HEK293 (cell line): Measurements from ENCODE around the gene PAK4.

Source experiments
- SETDB1 ChIP-seq: IDR thresholded peaks from one replicate; pipeline ENCODE4 v1.6.1; 2017; ENCODE audit warnings: mild to moderate bottlenecking, low read length, moderate library complexity, mixed read lengths; ENCODE audit not compliant: insufficient read length
- ZNF146 ChIP-seq: fragments of 450-650 bp; formaldehyde crosslinking; IDR thresholded peaks from 2 replicates; pipeline ENCODE4 v1.5.1; 2016; ENCODE audit warnings: missing biosample characterization, missing genetic modification characterization
- ZNF23 ChIP-seq: fragments of 450-650 bp; formaldehyde crosslinking; IDR thresholded peaks from 2 replicates; pipeline ENCODE4 v1.5.1; 2016; ENCODE audit warnings: missing biosample characterization, missing genetic modification characterization, borderline replicate concordance
- ZNF362 ChIP-seq: fragments of 450-650 bp; formaldehyde crosslinking; IDR thresholded peaks from 2 replicates; pipeline ENCODE4 v1.5.1; 2016; ENCODE audit warnings: missing biosample characterization, missing genetic modification characterization
- ZNF548 ChIP-seq: fragments of 450-650 bp; formaldehyde crosslinking; IDR thresholded peaks from 2 replicates; pipeline ENCODE4 v1.5.1; 2016; ENCODE audit warnings: missing biosample characterization, missing genetic modification characterization
- ZNF555 ChIP-seq: fragments of 450-650 bp; formaldehyde crosslinking; conservative IDR thresholded peaks from 2 replicates; pipeline ENCODE4 v1.5.1; 2017; ENCODE audit warnings: missing biosample characterization, mild to moderate bottlenecking, missing genetic modification characterization, inconsistent platforms
- ZNF654 ChIP-seq: fragments of 450-650 bp; formaldehyde crosslinking; IDR thresholded peaks from 2 replicates; pipeline ENCODE4 v1.5.1; 2016; ENCODE audit warnings: low read depth, missing biosample characterization, missing genetic modification characterization
- ZNF76 ChIP-seq: fragments of 450-650 bp; formaldehyde crosslinking; IDR thresholded peaks from 2 replicates; pipeline ENCODE4; 2016; ENCODE audit warnings: low read depth, missing biosample characterization, missing genetic modification characterization, borderline replicate concordance
- ZSCAN5A ChIP-seq: fragments of 450-650 bp; formaldehyde crosslinking; IDR thresholded peaks from 2 replicates; pipeline ENCODE4 v1.5.1; 2016; ENCODE audit warnings: missing biosample characterization, missing genetic modification characterization
- TF ChIP-seq, protein P1 (sequence below): fragments of 450-650 bp; formaldehyde crosslinking; IDR thresholded peaks from 2 replicates; pipeline ENCODE4 v1.5.1; 2016; ENCODE audit warnings: missing biosample characterization, missing genetic modification characterization

DNA sequence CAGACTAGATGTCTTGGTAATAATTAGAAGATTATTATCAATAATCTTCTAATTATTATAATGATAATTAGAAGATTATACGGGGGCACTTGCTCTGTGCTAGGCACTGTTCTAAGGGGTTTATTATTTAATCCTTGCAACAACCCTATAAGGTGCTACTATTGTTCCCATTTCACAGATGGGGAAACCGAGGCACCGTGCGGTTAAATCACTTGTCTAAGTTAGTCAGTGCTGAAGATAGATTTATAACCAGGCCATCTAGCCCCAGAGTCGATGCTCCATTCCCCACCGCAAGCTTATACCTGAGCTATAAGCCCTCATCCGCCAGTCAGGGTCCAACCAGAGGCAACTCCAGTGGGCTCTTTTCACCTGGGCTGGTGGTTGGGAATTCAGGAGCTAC is 43.4 kb upstream of the PAK4 start:
- TF ChIP-seq ZSCAN5A (tag by site-specific recombination) = no peak
- no peak for TF ChIP-seq ZNF548 (tag by site-specific recombination)
- TF ChIP-seq, protein P1, sequence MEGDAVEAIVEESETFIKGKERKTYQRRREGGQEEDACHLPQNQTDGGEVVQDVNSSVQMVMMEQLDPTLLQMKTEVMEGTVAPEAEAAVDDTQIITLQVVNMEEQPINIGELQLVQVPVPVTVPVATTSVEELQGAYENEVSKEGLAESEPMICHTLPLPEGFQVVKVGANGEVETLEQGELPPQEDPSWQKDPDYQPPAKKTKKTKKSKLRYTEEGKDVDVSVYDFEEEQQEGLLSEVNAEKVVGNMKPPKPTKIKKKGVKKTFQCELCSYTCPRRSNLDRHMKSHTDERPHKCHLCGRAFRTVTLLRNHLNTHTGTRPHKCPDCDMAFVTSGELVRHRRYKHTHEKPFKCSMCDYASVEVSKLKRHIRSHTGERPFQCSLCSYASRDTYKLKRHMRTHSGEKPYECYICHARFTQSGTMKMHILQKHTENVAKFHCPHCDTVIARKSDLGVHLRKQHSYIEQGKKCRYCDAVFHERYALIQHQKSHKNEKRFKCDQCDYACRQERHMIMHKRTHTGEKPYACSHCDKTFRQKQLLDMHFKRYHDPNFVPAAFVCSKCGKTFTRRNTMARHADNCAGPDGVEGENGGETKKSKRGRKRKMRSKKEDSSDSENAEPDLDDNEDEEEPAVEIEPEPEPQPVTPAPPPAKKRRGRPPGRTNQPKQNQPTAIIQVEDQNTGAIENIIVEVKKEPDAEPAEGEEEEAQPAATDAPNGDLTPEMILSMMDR = no peak
- no peak for TF ChIP-seq SETDB1
- TF ChIP-seq ZNF555 (tag by site-specific recombination) = no peak
- TF ChIP-seq ZNF23 (tag by site-specific recombination) = no peak
- no peak for TF ChIP-seq ZNF654 (tag by site-specific recombination)
- no peak for TF ChIP-seq ZNF362 (tag by site-specific recombination)
- TF ChIP-seq ZNF146 (tag by site-specific recombination) = no peak
- no peak for TF ChIP-seq ZNF76 (tag by site-specific recombination)
